Kidney (tissue), 14 donors: Measurements from ENCODE around the gene CCDC157. TPM values are rescaled to one million over a fixed set of nuclear protein-coding genes. Genes with fewer than 3 reads are reported as not detected.

Experiments
- DNase-seq, 5 donors: peaks; one replicate each; pipeline ENCODE4 v3.0.0-alpha.2; 2013 to 2020
- FAIRE-seq: peaks from 2 replicates; lab custom pipeline; 2012; peaks lifted over from hg19 to GRCh38; lab: Jason Lieb, UNC
- H3K27ac ChIP-seq, 2 donors: one replicate each; pipeline ENCODE4 v1.7.0; 2013; ENCODE audit warnings: low read depth in 2 of 2, low read length in 2 of 2, inconsistent platforms in 1 of 2
- H3K27me3 ChIP-seq: one replicate; pipeline ENCODE4 v1.7.1; 2013; ENCODE audit warnings: low read length, inconsistent platforms; ENCODE audit not compliant: control insufficient read depth, insufficient read depth
- H3K36me3 ChIP-seq, 3 donors: one replicate each; pipeline versions ENCODE4 v1.7.0 to v1.7.1; 2013; ENCODE audit warnings: low read length in 3 of 3, control low read depth in 1 of 3, inconsistent platforms in 1 of 3; ENCODE audit not compliant: insufficient read depth in 3 of 3, control insufficient read depth in 2 of 3
- H3K4me1 ChIP-seq, 3 donors: one replicate each; pipeline versions ENCODE4 v1.7.0 to v1.7.1; 2013; ENCODE audit warnings: low read length in 3 of 3, inconsistent platforms in 1 of 3, low read depth in 1 of 3; ENCODE audit not compliant: control insufficient read depth in 2 of 3, insufficient read depth in 2 of 3
- H3K4me3 ChIP-seq, 3 donors: one replicate each; pipeline versions ENCODE4 v1.7.0 to v1.8.1; 2013; ENCODE audit warnings: low read length in 3 of 3, control low read depth in 1 of 3, inconsistent platforms in 1 of 3
- H3K9ac ChIP-seq, 3 donors: one replicate each; pipeline versions ENCODE4 v1.7.0 to v1.7.1; 2013; ENCODE audit warnings: low read length in 3 of 3, control low read depth in 1 of 3, inconsistent platforms in 1 of 3
- H3K9me3 ChIP-seq, 3 donors: one replicate each; pipeline versions ENCODE4 v1.7.0 to v1.7.1; 2013; ENCODE audit warnings: low read length in 3 of 3, control low read depth in 1 of 3, inconsistent platforms in 1 of 3; ENCODE audit not compliant: control insufficient read depth in 2 of 3, insufficient read depth in 1 of 3
- intact Hi-C: fragments of 100-400 bp; cut with DNase I; formaldehyde crosslinking; loops from one replicate; pipeline ENCODE4 v1.11.1; 2022
- polyA plus RNA-seq: library from polyadenylated mRNA; stranded (reverse); fragments of 350-450 nt; fragmentation: Illumina TruSeq; extraction: RNeasy Lipid Tissue Mini Kit (QIAGEN cat#74804); gene quantifications from one replicate; pipeline ENCODE4 v1.2.3, GENCODE V29; 2014; ENCODE audit warnings: low read depth, low replicate concordance; ENCODE audit not compliant: insufficient read depth
- total RNA-seq: library from RNA; stranded (reverse); fragmentation: NEBNext Ultra II Directional; extraction: Animal tissue kit (Norgen Biotek cat#: 25700); gene quantifications from one replicate; pipeline ENCODE4 v1.2.1, GENCODE V29; 2021
- TF ChIP-seq, protein P1 (sequence below): IDR thresholded peaks from 3 replicates; pipeline ENCODE4 v1.5.1; 2012; ENCODE audit warnings: mild to moderate bottlenecking, moderate library complexity, borderline replicate concordance; ENCODE audit not compliant: insufficient read depth; ENCODE audit errors: extremely low read depth
- donor health status: control.
- donor health status: control.
- donor health status: control.
- donor health status: control.
- donor health status: control.
- donor health status: DM: yes; HTN: yes; CAD: no.
- donor health status: Normal renal cell carcinoma (clear cell type).

Gene CCDC157
- total and polyA plus RNA-seq, 2 donors from 2014 or later, result 5.1 to 6.0 TPM

GRCh38 chr22:30320021-30320556 lies 36.7 kb upstream of the CCDC157 start:
- TF ChIP-seq, protein P1, sequence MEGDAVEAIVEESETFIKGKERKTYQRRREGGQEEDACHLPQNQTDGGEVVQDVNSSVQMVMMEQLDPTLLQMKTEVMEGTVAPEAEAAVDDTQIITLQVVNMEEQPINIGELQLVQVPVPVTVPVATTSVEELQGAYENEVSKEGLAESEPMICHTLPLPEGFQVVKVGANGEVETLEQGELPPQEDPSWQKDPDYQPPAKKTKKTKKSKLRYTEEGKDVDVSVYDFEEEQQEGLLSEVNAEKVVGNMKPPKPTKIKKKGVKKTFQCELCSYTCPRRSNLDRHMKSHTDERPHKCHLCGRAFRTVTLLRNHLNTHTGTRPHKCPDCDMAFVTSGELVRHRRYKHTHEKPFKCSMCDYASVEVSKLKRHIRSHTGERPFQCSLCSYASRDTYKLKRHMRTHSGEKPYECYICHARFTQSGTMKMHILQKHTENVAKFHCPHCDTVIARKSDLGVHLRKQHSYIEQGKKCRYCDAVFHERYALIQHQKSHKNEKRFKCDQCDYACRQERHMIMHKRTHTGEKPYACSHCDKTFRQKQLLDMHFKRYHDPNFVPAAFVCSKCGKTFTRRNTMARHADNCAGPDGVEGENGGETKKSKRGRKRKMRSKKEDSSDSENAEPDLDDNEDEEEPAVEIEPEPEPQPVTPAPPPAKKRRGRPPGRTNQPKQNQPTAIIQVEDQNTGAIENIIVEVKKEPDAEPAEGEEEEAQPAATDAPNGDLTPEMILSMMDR, result no peak
- no peaks in the 10 kb centered on the region for H3K27me3 ChIP-seq
- FAIRE-seq (no peak), DNase-seq (no peak)
- H3K4me1 ChIP-seq, result peaks cover 0 to 68% (median 57%) of the 10 kb centered on the region in 3 donors
- H3K9ac ChIP-seq, result no peak overlapping the region
- H3K4me3 ChIP-seq, result no peak overlapping the region
- no peaks in the 10 kb centered on the region for H3K9me3 ChIP-seq
- no peak overlapping the region for H3K27ac ChIP-seq
- H3K36me3 ChIP-seq, result peaks cover 2 to 9% (median 7%) of the 10 kb centered on the region in 3 donors
- intact Hi-C loops, result no loop called here

- intact Hi-C loops, result no loop called here
- peak overlapping the region in 1 of 2 donors; percentile 50 for H3K27ac ChIP-seq
- FAIRE-seq, result no peak
These were observed 35.3 kb upstream of the CCDC157 start for GRCh38 chr22:30321461-30321860.

GRCh38 chr22:30323246-30323645 lies 33.6 kb upstream of the CCDC157 start:
- Histone ChIP-seq H3K9me3 (no peaks in the 10 kb centered on the region), H3K27ac (peak overlapping the region in 1 of 2 donors; percentile 12), H3K9ac (no peak overlapping the region), H3K27me3 (no peaks in the 10 kb centered on the region), H3K4me1 (peaks cover 0 to 58% (median 57%) of the 10 kb centered on the region in 3 donors), H3K36me3 (peaks cover 2 to 9% (median 7%) of the 10 kb centered on the region in 3 donors), H3K4me3 (no peak overlapping the region)
- intact Hi-C loops, result no loop called here
- DNase-seq, result no peak
- TF ChIP-seq, protein P1, result no peak
- FAIRE-seq, result no peak

More at GRCh38 chr22:30321461-30321860, 35.3 kb upstream of the CCDC157 start:
- no peaks in the 10 kb centered on the region for H3K9me3 ChIP-seq
- no peak overlapping the region for H3K9ac ChIP-seq
- no peak overlapping the region for H3K4me3 ChIP-seq
- no peaks in the 10 kb centered on the region for H3K27me3 ChIP-seq
- H3K36me3 ChIP-seq, result peaks cover 2 to 9% (median 7%) of the 10 kb centered on the region in 3 donors
- TF ChIP-seq, protein P1, result no peak
- no peak for DNase-seq
- H3K4me1 ChIP-seq, result peaks cover 0 to 66% (median 56%) of the 10 kb centered on the region in 3 donors
